Astrocyte of the hippocampus (primary cell): ENCODE data around the gene TMEM220.
"Not testable (repeated sequence)": the region's sequence is repeated elsewhere in the genome, so short reads cannot be mapped to it uniquely, and the experiment has no call there.

ENCODE experiments used
- DNase-seq: peaks from one replicate; pipeline ENCODE4 v3.0.0; 2011; ENCODE audit warnings: low read depth, low spot score

The TMEM220 gene

DNA sequence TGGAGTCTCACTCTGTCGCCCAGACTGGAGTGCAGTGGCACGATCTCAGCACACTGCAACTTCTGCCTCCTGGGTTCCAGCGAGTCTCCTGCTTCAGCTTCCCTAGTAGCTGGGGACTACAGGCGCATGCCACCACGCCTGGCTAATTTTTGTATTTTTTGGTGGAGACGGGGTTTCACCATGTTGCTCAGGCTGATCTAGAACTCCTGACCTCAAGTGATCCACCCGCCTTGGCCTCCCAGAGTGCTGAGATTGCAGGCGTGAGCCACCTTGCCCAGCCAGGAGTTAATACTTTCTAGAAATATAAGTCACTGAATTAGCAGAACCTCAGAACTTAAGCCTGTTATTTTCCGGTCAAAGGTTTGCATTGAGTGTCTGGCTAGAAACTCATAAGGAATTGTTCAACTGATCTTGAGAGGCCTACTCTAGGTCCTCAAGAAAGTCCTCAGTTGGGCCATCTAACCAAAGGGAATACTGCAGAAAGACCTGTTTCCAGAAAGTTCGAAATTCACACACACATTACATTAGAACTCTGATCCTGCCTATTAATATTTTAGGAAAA is 1.4 kb downstream of the TMEM220 start:
- no peak for DNase-seq

DNA sequence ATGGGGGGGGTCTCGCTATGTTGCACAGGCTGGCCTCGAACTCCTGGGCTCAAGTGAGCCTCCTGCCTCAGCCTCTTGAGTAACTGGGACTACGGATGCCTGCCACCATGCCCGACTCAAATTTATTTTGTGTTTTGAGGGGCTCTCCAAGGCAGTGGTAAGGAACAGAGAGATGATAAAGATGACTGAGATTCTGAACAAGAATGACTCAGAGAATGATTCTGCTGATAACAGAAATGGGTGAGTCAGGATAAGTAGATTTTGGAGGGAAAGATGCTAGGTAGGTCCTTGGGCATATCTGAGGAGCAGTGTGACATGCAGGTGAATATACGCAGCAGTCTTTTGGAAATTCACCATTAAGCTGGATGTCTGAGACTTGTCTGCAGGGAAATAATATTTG is 2.6 kb downstream of the TMEM220 start:
- no peak for DNase-seq

- no peak for DNase-seq
These were observed 3.6 kb downstream of the TMEM220 start for GRCh38 chr17:10726196-10726595.

- DNase-seq: no peak
These were observed 4.6 kb downstream of the TMEM220 start for GRCh38 chr17:10725262-10725661.

- no peak for DNase-seq
These were observed 5.2 kb downstream of the TMEM220 start for GRCh38 chr17:10724546-10725195.

GRCh38 chr17:10718547-10718946 is 11.3 kb downstream of the TMEM220 start:
- no peak for DNase-seq

DNA sequence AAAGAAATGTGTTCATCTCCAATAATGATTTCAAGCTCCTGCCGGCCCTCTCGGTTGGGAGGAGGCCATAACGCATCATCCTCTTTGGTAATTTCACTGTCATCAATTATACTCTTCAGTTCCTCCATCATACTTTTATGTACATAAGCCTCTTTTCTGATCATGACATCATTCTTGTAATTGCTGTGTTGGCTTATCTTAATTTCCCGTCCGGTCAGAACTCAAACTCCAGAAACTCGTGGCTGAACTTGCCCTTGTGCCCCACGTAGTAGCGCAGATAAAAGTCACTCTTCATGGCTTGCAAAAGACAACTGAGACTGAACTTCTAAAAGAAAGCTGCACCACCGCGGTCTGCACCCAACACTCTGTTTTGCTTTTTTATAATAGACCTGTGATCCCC is 13.6 kb downstream of the TMEM220 start:
- no peak for DNase-seq

DNA sequence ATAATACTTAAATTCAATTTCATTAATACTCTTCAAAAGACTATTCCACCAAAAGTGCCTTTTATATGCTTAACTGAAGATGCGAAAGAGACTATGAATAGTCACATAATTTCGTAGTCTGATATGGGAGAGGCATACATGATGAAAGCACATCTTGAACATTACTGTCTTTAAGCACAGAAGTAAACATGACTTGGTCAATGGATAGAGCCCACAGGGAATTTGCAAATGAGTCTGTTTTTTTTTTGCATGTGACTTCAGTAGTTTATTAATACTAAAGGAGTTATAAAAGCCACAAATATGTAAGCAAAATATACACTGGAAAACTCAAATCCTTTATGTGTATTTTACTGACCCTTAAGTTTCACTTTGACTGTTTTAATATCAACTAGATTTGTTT is 16.5 kb downstream of the TMEM220 start:
- DNase-seq: no peak

GRCh38 chr17:10705727-10706126 is 24.1 kb downstream of the TMEM220 start:
- DNase-seq: no peak

DNA sequence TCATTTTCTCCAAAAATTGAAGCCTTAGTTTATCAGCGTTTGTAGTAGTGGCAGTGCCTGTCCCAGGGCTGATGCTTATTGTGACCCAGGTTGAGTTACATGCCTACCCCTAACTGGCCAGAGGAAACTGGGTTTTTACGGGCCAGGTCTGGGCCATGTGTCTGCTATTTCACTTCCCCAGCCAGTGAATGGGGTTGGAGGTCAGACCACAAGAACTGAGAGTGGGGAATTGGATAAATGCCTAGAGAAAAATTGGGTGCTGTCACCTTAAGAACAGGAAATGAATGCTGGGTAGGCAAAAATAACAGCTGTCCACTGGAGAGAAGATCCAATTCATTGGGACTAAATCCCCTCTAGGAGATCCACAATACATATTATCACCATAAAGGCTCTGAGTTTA is 27.2 kb downstream of the TMEM220 start:
- DNase-seq: no peak

- DNase-seq: no peak
These were observed 30.0 kb downstream of the TMEM220 start for GRCh38 chr17:10699856-10700255.

DNA sequence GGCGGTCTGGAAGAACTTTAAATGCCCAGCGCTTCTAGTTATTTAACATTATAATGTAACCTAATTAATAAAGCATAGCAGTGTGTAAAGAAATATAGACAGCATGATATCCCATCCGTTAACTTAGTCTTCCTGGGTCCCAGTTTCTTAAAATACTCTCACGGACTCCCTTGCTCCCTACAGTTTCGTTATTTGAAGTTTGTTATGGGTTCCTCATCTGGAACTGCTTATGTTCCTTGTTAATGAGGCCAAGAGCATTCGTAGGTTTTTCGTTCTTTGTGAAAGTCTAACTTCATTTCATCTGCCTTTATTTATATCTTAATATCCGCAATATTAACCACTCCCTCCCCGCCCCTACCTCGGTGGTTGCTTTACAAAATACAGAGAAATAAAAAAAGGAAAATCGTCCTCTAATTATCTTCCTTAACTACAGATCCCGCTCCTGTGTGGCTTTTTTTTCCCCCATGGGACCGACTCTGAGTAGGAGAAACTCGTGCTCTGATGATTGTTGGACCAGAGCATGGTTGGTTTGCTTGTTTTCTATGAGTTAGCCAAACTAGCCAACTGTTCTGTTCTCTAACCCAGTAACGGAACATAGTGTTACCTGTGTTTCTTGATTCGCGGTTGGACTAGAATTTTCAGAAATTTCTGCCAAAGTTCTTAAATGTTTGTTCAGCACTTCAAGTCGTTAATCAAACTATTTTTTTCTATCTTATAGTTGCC is 31.6 kb downstream of the TMEM220 start:
- no peak for DNase-seq

DNA sequence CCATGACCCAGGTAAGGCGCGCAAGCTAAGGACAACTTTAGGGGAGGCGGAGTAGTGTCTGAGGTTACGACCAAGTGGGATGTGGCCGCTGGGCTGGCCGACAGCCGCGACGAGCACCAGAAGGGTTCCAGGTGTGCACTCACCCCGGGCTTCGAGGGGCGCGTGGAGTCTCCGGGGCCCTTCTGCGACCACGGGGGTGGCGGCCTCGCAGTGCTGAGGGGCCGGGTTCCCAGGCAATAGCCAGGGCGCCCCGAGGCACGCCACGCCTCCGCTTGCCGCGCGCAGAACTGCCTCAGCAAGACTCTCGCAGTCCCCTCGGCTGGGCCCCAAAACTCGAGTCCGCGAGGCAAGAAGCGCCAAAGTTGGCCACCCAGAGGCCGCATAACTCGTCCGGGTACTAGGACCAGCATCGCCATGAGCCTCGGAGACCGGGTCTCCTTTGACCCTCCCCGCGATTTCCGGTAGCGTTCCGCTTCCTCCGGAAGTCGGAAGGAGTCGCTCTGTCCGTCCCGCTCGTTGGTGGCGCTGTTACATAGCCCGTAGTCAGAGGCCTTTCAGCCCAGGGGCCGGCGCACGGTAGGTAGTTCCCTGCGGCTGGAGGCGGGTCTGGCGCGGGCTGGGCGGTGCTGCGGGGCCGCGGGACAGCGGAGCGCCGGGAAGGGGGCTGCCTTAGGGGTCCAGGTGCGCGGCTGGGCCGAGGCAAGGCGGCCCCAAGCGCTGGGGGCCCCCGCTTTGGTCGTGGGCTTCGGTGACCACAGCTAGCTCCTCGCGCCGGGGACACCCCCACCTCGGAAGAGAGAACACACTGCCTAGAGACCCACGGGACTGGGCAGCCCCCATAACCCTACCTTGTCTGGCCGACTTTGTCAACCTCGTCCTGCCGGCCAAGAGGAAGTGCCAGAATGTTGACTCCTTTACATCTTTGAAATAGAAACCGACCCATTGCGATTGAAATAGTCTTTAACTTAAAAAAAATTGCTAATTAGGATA is 32.4 kb downstream of the TMEM220 start, which contains the start of the genes ADPRM and SCO1:
Gene ADPRM, plus strand, starts transcription at position 503 of the 990 bp plus-strand sequence. CDS start 7,333 bp downstream, outside the sequence.
Gene SCO1, minus strand, starts transcription at position 442 of the 990 bp plus-strand sequence. Its CDS starts 26 bp downstream, at position 416.
- DNase-seq: peak; percentile 97

- DNase-seq: not testable (repeated sequence)
These were observed 33.9 kb downstream of the TMEM220 start for GRCh38 chr17:10695875-10696407.

DNA sequence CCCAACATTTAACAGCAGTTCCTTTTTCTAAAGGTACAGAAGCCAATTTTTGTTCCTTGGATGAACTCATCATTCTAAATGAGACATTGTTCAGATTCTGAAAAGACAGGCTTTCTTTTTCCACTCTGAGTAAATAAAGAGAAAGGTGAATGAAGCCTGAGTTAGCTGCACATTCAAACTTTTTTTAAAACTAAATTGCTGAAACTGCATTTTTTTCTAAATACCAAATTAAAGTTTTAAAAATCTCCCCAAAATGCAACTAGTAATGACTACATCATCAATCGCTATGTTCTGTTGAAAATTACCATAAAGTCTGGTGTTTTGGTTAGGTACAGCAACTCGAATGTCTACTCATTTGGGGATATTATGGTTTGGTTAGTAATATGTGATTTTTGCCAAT is 42.3 kb downstream of the TMEM220 start:
- no peak for DNase-seq

DNA sequence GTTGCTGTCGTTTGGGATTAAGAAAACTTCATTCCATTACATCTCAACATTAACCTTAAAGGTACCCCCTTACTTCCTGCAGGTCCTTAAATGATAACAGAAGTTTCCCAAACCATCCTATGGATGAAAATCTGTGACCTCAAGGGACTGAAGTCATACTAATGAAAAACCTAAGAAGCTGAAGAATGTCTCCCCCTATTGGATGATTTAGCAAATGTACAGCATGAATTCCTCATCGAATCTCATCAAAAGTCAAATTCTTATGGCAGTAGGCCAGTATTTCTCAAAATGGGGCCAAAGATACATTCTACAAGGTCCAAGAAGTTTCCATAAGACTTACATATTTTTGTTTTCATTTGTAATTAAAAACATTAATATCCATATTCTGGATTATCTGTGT is 46.0 kb downstream of the TMEM220 start:
- DNase-seq: peak; percentile 28

DNA sequence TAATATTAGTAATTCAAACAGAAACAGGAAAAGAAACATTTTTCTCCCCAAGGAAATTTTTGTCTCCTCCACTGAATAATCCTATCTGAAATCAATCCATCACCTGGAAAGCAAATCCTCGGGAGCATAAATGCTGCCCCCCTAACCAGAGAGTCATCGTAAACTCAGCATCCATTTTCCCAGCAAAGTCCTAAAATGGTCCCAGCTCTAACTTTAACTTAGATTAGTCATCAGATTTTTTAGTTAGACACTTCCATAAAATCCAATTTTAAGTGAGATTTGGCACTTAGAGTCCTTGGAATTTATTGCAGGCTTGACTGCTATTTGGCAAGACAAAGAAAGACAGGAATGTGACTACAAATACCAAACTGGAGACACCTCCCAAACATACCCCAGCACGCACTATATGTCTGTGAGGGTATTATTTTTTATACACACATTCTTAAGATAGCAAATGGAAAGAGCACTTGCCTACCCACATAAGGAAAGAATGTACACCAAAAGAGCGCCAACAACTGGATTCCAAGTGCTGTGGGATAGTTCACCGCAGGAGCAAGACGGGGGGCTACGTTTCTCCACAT is 47.9 kb downstream of the TMEM220 start:
- peak; percentile 79 for DNase-seq

GRCh38 chr17:10674704-10675103 is 55.1 kb downstream of the TMEM220 start:
- DNase-seq: no peak

GRCh38 chr17:10673312-10673711 is 56.5 kb downstream of the TMEM220 start:
- DNase-seq: no peak

DNA sequence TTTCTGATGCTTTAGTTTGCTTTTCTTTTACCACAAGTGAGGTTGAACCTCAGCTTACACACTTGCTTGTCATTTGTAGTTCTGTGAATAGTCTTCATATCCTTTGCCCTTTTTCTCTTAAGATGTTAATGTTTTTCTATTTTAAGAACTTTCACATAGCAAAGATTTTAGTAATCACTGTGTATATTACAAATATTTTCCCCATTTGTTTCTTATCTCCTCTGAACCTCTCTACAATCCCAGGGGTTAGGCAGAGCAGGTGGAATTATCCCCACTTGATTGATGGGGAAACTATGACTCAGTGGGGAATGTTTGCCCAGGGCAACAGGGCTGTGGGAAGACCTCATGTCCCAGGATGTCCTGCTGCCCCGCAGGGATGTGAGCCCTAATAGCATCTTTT is 61.0 kb downstream of the TMEM220 start:
- peak; percentile 55 for DNase-seq

GRCh38 chr17:10666906-10667305 is 62.9 kb downstream of the TMEM220 start:
- no peak for DNase-seq
